Type B pancreatic cell (in vitro differentiated cells): Measurements from ENCODE around the gene NMNAT2. TPM values are rescaled to one million over a fixed set of nuclear protein-coding genes. Genes with fewer than 3 reads are reported as not detected.
"Not testable (repeated sequence)": the region's sequence is repeated elsewhere in the genome, so short reads cannot be mapped to it uniquely, and the experiment has no call there.

Source experiments
- DNase-seq: peaks from one replicate; pipeline ENCODE4 v3.0.0; 2021; ENCODE audit warnings: mixed read lengths; ENCODE audit not compliant: unreplicated experiment; ENCODE audit errors: extremely low spot score
- H3K27ac Mint-ChIP-seq: 2 replicates; pipeline ENCODE4 v1.8.0; 2021; ENCODE audit warnings: mild to moderate bottlenecking, mixed read lengths
- H3K27me3 Mint-ChIP-seq: 2 replicates; pipeline ENCODE4 v1.8.0; 2021; ENCODE audit warnings: mixed read lengths
- H3K36me3 Mint-ChIP-seq: 2 replicates; pipeline ENCODE4 v1.8.0; 2021; ENCODE audit warnings: mixed read lengths
- H3K4me1 Mint-ChIP-seq: one replicate; pipeline ENCODE4 v1.8.0; 2021; ENCODE audit warnings: mixed read lengths; ENCODE audit not compliant: unreplicated experiment
- H3K4me3 Mint-ChIP-seq: 2 replicates; pipeline ENCODE4 v1.8.0; 2021; ENCODE audit warnings: mild to moderate bottlenecking, mixed read lengths
- H3K9me3 Mint-ChIP-seq: 2 replicates; pipeline ENCODE4 v1.8.0; 2021; ENCODE audit warnings: mixed read lengths
- total RNA-seq: library from RNA; stranded (reverse); gene quantifications from 2 replicates; pipeline ENCODE4 v1.2.1, GENCODE V29; 2021; ENCODE audit warnings: low replicate concordance
- TF ChIP-seq, protein P1 (sequence below): fragments of 200-600 bp; sonication (generic); conservative IDR thresholded peaks from 2 replicates; pipeline ENCODE4 v1.5.0; 2021; ENCODE audit warnings: antibody characterized with exemption, mild to moderate bottlenecking

The NMNAT2 gene
- total RNA-seq, 1 donor from 2014 or later: 3.7 TPM

DNA sequence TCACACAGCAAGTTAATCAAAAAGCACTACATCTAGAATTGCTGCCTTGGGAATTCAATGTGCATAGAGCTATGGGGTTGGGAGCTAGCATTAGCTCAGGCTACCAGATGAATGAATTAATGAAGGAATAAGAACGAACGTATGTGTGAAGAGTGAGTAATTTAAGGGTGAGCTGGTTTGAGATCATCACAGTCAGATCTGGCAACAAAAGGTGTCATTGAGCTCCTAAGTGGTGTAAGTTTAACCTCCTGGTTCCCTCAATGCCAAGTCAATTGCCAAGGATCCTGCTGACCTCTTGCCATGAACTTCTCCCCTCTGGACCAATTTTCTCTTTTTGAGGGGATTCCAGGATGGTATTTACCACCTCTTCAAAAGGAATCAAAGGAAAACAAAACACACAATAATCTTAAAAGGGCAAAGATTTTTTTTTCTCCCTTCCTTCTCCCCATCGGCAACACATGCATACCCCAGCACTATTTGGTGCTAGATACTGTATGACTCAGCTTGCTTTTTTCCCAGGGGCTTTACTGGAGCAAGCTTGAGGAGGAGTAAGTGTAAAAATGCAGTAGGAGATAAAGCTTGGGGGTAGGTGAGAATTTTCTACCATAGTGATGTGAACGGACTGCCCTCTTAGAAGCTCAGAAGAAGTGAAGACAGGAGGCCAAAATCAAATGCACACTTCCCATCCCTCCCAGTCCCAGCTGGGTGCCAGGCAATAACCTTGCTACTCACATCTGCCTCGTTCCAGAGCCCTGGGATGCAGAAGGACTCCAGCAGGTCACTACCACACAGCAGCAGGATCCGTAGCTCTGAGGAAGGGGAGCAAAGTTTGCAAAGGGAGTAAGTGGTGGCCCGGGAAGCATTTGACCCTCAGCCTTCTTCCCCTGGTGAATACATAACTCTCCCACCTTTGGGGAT lies 140.1 kb downstream of the NMNAT2 start:
- TF ChIP-seq, protein P1, sequence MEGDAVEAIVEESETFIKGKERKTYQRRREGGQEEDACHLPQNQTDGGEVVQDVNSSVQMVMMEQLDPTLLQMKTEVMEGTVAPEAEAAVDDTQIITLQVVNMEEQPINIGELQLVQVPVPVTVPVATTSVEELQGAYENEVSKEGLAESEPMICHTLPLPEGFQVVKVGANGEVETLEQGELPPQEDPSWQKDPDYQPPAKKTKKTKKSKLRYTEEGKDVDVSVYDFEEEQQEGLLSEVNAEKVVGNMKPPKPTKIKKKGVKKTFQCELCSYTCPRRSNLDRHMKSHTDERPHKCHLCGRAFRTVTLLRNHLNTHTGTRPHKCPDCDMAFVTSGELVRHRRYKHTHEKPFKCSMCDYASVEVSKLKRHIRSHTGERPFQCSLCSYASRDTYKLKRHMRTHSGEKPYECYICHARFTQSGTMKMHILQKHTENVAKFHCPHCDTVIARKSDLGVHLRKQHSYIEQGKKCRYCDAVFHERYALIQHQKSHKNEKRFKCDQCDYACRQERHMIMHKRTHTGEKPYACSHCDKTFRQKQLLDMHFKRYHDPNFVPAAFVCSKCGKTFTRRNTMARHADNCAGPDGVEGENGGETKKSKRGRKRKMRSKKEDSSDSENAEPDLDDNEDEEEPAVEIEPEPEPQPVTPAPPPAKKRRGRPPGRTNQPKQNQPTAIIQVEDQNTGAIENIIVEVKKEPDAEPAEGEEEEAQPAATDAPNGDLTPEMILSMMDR: no peak
- Mint-ChIP-seq H3K36me3 (no peaks in the 10 kb centered on the region), H3K4me3 (peak overlapping the region; percentile 11), H3K4me1 (peaks cover 34% of the 10 kb centered on the region), H3K27ac (no peak overlapping the region), H3K27me3 (no peaks in the 10 kb centered on the region), H3K9me3 (no peaks in the 10 kb centered on the region)
- no peak for DNase-seq

DNA sequence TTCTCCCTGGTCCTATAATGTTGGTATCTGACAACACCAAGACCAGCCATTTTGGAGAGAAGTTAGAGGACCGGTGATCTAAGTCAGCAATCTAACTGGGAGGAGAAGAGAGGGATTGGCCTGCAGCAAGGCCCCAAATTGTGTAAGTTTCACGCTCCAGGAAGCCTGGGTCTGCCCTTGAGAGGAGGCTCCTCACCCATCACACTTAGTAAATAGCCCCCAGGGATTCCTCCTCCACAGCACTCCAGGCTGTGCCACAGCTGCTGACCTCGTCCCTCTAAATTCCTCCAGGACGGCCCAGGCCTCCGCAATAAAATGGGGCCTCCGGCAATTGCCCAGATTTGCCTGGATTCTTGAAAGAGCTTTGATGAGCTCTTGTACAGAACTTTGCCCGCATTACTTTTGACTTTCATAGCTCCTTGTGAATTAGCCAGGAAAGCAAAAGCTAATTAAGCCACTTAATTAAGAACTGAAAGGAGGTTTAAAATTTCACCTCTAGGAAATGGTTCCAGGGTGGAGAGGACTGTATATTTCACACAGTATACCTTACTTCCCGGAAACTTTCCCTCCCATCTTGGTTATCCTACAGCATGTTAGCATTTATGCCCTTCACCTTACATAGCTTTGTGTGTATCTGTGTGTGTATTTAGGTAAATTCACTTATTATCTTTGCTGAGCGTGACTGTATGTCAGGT lies 141.6 kb downstream of the NMNAT2 start:
- peaks cover 41% of the 10 kb centered on the region for H3K4me1 Mint-ChIP-seq
- no peaks in the 10 kb centered on the region for H3K27me3 Mint-ChIP-seq
- TF ChIP-seq, protein P1: no peak
- H3K36me3 Mint-ChIP-seq: no peaks in the 10 kb centered on the region
- H3K9me3 Mint-ChIP-seq: no peaks in the 10 kb centered on the region
- no peak overlapping the region for H3K27ac Mint-ChIP-seq
- H3K4me3 Mint-ChIP-seq: no peak overlapping the region
- DNase-seq: no peak

DNA sequence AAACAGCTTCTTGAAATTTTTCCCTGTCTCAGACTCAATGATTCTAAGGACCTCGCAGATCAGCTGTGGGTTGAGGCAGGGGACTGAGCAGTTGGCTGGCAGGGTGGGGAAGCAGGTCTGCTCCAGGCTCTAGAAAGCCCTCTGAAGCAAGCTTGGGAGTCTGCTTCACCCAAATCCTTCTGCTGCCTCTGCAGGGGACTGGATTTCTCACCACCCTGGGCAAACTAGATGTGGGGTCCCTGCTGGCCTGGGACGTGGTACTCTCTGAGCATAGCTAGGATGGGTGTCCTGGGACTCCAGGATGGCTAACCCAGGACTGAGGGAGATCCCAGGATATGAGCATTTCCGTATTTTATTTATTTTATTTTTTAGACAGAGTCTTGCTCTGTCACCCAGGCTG lies 142.9 kb downstream of the NMNAT2 start:
- H3K4me1 Mint-ChIP-seq: peaks cover 43% of the 10 kb centered on the region

DNA sequence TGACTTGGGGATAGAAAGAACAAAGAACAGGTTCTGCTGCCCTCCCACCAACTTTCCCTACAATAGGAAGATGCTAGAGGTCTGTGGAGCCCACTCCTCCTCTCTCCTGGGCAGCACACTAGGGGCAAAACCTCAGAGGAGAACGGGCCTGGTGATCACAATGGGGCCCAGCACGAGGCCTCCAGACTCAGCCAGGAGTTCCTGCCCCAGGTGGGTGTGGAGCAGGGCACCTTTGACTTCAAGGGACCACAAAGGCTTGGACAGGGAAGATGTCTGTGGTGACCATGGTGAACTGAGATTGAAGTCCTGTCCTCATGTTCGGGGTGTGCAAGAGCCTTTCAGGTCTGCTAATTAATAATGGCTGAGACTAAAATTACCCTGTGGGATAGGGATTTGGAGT lies 143.3 kb downstream of the NMNAT2 start:
- Mint-ChIP-seq H3K27ac (no peak overlapping the region), H3K36me3 (no peaks in the 10 kb centered on the region), H3K4me1 (peaks cover 43% of the 10 kb centered on the region), H3K4me3 (no peak overlapping the region), H3K9me3 (no peaks in the 10 kb centered on the region), H3K27me3 (no peaks in the 10 kb centered on the region)
- DNase-seq: no peak
- TF ChIP-seq, protein P1: no peak

More for the DNA sequence above, 142.9 kb downstream of the NMNAT2 start:
- no peaks in the 10 kb centered on the region for H3K9me3 Mint-ChIP-seq
- H3K4me3 Mint-ChIP-seq: no peak overlapping the region
- TF ChIP-seq, protein P1: no peak
- DNase-seq: no peak
- H3K36me3 Mint-ChIP-seq: no peaks in the 10 kb centered on the region
- H3K27me3 Mint-ChIP-seq: no peaks in the 10 kb centered on the region
- no peak overlapping the region for H3K27ac Mint-ChIP-seq

DNA sequence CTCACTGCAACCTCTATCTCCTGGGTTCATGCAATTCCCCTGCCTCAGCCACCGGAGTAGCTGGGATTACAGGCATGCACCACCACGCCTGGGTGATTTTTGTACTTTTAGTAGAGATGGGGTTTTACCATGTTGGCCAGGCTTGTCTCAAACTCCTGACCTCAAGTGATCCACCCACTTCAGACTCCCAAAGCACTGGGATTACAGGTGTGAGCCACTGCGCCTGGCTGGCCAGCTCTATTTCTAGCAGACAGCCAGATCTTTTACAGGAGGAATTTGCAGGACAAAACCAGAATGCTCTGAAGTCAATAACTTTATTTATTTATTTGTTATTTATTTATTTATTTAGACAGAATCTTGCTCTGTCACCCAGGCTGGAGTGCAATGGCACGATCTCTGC lies 144.2 kb downstream of the NMNAT2 start:
- H3K27ac Mint-ChIP-seq, H3K27me3 Mint-ChIP-seq, H3K4me3 Mint-ChIP-seq, H3K9me3 Mint-ChIP-seq, H3K36me3 Mint-ChIP-seq, DNase-seq: not testable (repeated sequence)
- peaks cover 42% of the 10 kb centered on the region for H3K4me1 Mint-ChIP-seq

DNA sequence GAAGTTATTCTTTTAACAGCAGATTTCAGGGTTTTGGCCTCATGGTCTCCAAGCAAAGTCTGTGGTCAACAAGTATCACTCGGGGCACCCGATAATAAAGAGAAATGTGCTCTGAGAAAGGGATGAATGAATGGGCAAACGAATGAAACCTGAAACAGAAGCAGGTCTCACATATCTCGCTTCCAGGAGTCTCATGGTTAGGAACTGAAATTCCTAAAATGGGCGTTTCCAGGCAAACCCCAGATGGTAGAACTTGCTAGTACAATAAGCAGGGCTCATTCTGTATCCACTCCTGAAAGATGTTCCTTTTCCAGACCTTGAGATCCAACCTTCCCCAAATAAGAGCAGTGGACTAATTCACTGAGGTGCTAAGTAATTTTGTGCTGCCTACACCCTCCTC lies 144.9 kb downstream of the NMNAT2 start:
- no peak overlapping the region for H3K4me3 Mint-ChIP-seq
- TF ChIP-seq, protein P1: no peak
- no peaks in the 10 kb centered on the region for H3K9me3 Mint-ChIP-seq
- H3K4me1 Mint-ChIP-seq: peaks cover 35% of the 10 kb centered on the region
- DNase-seq: no peak
- H3K27ac Mint-ChIP-seq: peak overlapping the region; percentile 55
- H3K36me3 Mint-ChIP-seq: no peaks in the 10 kb centered on the region
- no peaks in the 10 kb centered on the region for H3K27me3 Mint-ChIP-seq
